ENCODE data around the gene PSMD11. TPM values are rescaled to one million over a fixed set of nuclear protein-coding genes. Genes with fewer than 3 reads are reported as not detected.
A peak's percentile ranks its signal among the peaks of the same experiment; 100 is the strongest.

The PSMD11 gene
- total and polyA plus RNA-seq, 2 of the 13 experiments (the other 11 are each of a cell fraction or from before 2014, with no cell fraction given), result 69.8 to 152 TPM

- FAIRE-seq (no peak), ATAC-seq (peak; percentile 67), DNase-seq (ENCODE audit: low spot score) (no peak)
- CTCF ChIA-PET (ENCODE audit: low intra/inter-chr PET ratio, low total read pairs), result no interaction called here
- no TSS peak for BruUV-seq (replicated peaks)
- in situ Hi-C loops (cut with HindIII; ENCODE audit: extremely low pct_ligation_motif_present, low pct_unique_long_range_greater_than_20kb) (no loop called here), intact Hi-C loops (cut with micrococcal nuclease; ENCODE audit: unreplicated experiment) (no loop called here)
- POLR2A ChIA-PET, result no interaction called here
- Histone ChIP-seq H3K27ac (ENCODE audit: extremely low read length, insufficient read depth, low read length) (no peak overlapping the region), H3K9me3 (ENCODE audit: low read length) (no peaks in the 10 kb centered on the region), H3K4me3 (replicated peaks in 1 of 3; ENCODE audit: insufficient read depth in 1 of 3, low read depth in 2 of 3, low read length in 3 of 3) (no peak overlapping the region), H2AFZ (ENCODE audit: low read length) (no peak overlapping the region), H3K4me1 (ENCODE audit: insufficient read depth, low read length) (peaks cover 18% of the 10 kb centered on the region), H3K9ac (ENCODE audit: insufficient read depth, low read depth, low read length) (no peak overlapping the region), H4K20me1 (ENCODE audit: insufficient read depth, low read length) (no peaks in the 10 kb centered on the region), H3K36me3 (replicated peaks in 1 of 2; ENCODE audit: control insufficient read depth in 1 of 2, insufficient read depth in 2 of 2, low read length in 2 of 2) (no peaks in the 10 kb centered on the region), H3K27me3 (ENCODE audit: control insufficient read depth in 1 of 2, insufficient read depth in 2 of 2, low read length in 2 of 2) (no peaks in the 10 kb centered on the region), H3K4me2 (ENCODE audit: low read depth, low read length) (peak overlapping the region; percentile 2; the same call in 1 of the 2 replicates), H3K79me2 (ENCODE audit: insufficient read depth, low read length) (no peaks in the 10 kb centered on the region)
- WGBS (ENCODE audit: low lambda C conversion rate), result 45% methylated on average over 17 of the region's 18 CpGs
- TF ChIP-seq ZNF562 (CRISPR knock-in tag; IDR thresholded peaks at IDR 0.05; ENCODE audit: borderline replicate concordance) (no peak), TOPORS (CRISPR knock-in tag; IDR thresholded peaks at IDR 0.05) (no peak), SRSF9 (IDR thresholded peaks at IDR 0.05; ENCODE audit: borderline replicate concordance, insufficient read depth, low read depth, low read length, poor library complexity, severe bottlenecking) (no peak), TEAD3 (CRISPR knock-in tag; optimal IDR thresholded peaks at IDR 0.05; ENCODE audit: borderline replicate concordance) (peak; percentile 17), TARDBP (CRISPR knock-in tag; IDR thresholded peaks at IDR 0.05) (no peak), CTCF (CRISPR knock-in tag; IDR thresholded peaks at IDR 0.05) (peak; percentile 66), SNAPC4 (CRISPR knock-in tag; IDR thresholded peaks at IDR 0.05) (no peak), NKX3-1 (CRISPR knock-in tag; IDR thresholded peaks at IDR 0.05) (no peak), HHEX (CRISPR knock-in tag; IDR thresholded peaks at IDR 0.05) (no peak), ZNF263 (CRISPR knock-in tag; IDR thresholded peaks at IDR 0.05) (peak; percentile 97), NR3C1 (CRISPR knock-in tag; IDR thresholded peaks at IDR 0.05) (no peak), STAG1 (CRISPR knock-in tag; IDR thresholded peaks at IDR 0.05) (peak; percentile 56), RBM22 (optimal IDR thresholded peaks at IDR 0.05; ENCODE audit: low read length) (no peak), ZNF556 (CRISPR knock-in tag; IDR thresholded peaks at IDR 0.05; ENCODE audit: borderline replicate concordance) (no peak), PRPF4 (IDR thresholded peaks at IDR 0.05; ENCODE audit: low read depth, low read length, poor library complexity, severe bottlenecking) (no peak), PRMT3 (CRISPR knock-in tag; IDR thresholded peaks at IDR 0.05; ENCODE audit: borderline replicate concordance, low read depth) (no peak)
These were observed 53.3 kb downstream of the PSMD11 start for GRCh38 chr17:32497431-32498205.
